OCI-LY3 (cell line): ENCODE results near the gene ORM1.
"Not testable (repeated sequence)": the region's sequence is repeated elsewhere in the genome, so short reads cannot be mapped to it uniquely, and the experiment has no call there.

Source experiments
- CTCF ChIP-seq: fragments of 200-600, 300-600 bp; sonication (generic); IDR thresholded peaks from 2 replicates; pipeline ENCODE4 v1.5.1; 2014; ENCODE audit warnings: antibody characterized with exemption, low read length, low read depth
- EZH2phosphoT487 ChIP-seq: fragments of 200-600 bp; shearing (Covaris generic); IDR thresholded peaks from 2 replicates; pipeline ENCODE4 v1.6.1; 2018; ENCODE audit warnings: antibody characterized with exemption, mixed run types, low read depth

GRCh38 chr9:114333718-114334117, 10.8 kb downstream of the ORM1 start:
- TF ChIP-seq CTCF, EZH2phosphoT487: not testable (repeated sequence)
